Choroid plexus epithelial cell (primary cell): Measurements from ENCODE around the gene XXYLT1.

Experiments used
- DNase-seq: peaks from one replicate; pipeline ENCODE4 v3.0.0-alpha.2; 2010; ENCODE audit warnings: low read depth
- H3K4me3 ChIP-seq: 2 replicates; pipeline ENCODE4 v1.5.1; 2011; ENCODE audit warnings: low read depth, mild to moderate bottlenecking, control low read depth, low read length, moderate library complexity
- TF ChIP-seq, protein P1 (sequence below): conservative IDR thresholded peaks from 2 replicates; pipeline ENCODE4 v1.5.1; 2011; ENCODE audit warnings: low read depth, mild to moderate bottlenecking, control low read depth, inconsistent platforms, low read length, moderate library complexity

The XXYLT1 gene

GRCh38 chr3:195087328-195087727 is 183.6 kb downstream of the XXYLT1 start:
- TF ChIP-seq, protein P1, sequence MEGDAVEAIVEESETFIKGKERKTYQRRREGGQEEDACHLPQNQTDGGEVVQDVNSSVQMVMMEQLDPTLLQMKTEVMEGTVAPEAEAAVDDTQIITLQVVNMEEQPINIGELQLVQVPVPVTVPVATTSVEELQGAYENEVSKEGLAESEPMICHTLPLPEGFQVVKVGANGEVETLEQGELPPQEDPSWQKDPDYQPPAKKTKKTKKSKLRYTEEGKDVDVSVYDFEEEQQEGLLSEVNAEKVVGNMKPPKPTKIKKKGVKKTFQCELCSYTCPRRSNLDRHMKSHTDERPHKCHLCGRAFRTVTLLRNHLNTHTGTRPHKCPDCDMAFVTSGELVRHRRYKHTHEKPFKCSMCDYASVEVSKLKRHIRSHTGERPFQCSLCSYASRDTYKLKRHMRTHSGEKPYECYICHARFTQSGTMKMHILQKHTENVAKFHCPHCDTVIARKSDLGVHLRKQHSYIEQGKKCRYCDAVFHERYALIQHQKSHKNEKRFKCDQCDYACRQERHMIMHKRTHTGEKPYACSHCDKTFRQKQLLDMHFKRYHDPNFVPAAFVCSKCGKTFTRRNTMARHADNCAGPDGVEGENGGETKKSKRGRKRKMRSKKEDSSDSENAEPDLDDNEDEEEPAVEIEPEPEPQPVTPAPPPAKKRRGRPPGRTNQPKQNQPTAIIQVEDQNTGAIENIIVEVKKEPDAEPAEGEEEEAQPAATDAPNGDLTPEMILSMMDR, result no peak
- H3K4me3 ChIP-seq, result no peak overlapping the region
- DNase-seq, result no peak

DNA sequence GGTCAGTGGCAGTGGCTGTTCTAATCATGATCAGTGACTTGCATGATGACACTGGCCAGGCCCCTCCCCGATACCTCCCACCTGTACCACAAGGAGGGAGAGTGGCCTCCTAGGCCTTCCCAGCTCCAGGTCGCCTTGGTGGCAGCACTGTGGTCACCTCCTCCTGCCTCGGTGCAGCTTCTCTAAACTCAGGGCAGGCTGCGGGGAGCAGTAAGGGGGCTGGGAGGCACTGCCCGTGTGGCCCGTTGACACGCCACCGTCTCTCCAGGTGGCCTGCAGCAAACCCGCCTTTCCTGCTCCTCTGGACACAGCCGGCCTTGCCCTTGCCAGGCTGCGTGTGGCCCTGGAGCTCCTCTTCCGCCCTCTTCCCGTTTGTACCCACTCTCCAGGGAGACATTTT is 184.1 kb downstream of the XXYLT1 start:
- no peak overlapping the region for H3K4me3 ChIP-seq
- no peak for DNase-seq
- TF ChIP-seq, protein P1, result no peak

GRCh38 chr3:195086341-195086740 is 184.6 kb downstream of the XXYLT1 start:
- no peak for DNase-seq
- TF ChIP-seq, protein P1, result no peak

DNA sequence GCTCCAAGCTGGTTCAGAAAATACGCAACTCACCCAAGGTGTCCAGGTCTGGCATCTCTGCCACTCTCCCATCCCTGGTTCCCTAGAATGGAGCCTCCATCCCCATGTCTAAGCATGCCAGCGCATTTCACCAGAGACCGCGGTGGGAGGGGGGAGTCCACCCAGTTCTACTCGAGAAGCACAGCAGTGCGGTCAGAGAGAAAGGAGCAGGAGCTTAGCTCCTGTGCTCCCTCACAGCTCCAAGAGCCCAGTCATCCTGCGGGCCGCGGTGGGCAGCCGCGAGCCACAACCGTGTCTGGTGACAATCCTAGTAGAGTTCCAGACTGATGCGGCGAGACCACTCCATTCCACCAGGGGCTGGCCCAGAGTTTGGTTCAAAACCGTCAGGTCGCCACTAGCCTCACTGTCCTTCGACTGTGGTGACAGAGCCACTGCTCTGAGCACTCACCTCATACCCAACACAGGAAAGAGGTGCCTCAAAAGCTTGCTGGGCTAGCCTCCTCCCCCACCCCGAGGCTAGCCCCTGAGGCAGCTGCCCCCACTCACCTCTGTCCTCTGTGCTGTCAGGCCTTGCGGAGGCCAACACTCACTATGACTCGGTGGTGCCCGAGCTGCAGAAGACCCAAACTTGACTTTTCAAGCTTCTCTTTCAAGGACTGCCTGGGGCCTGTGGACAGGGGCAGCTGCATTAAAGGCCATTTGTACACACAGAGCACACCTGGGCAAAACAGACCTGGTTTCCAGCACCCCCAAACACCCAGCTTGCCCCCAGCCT is 185.4 kb downstream of the XXYLT1 start:
- no peak overlapping the region for H3K4me3 ChIP-seq
- TF ChIP-seq, protein P1, result no peak
- no peak for DNase-seq

More at GRCh38 chr3:195086341-195086740, 184.6 kb downstream of the XXYLT1 start:
- H3K4me3 ChIP-seq, result no peak overlapping the region

GRCh38 chr3:195084746-195085145 is 186.2 kb downstream of the XXYLT1 start:
- no peak for DNase-seq
- TF ChIP-seq, protein P1, result no peak
- no peak overlapping the region for H3K4me3 ChIP-seq

GRCh38 chr3:195083659-195084058 is 187.3 kb downstream of the XXYLT1 start:
- DNase-seq, result no peak
- H3K4me3 ChIP-seq, result no peak overlapping the region
- TF ChIP-seq, protein P1, result no peak

- no peak for DNase-seq
- no peak overlapping the region for H3K4me3 ChIP-seq
- TF ChIP-seq, protein P1, result no peak
Measured at GRCh38 chr3:195082811-195083210, 188.1 kb downstream of the XXYLT1 start.
